Activated naive CD4-positive, alpha-beta T cell treated with anti-CD3 and anti-CD28 coated beads, Interleukin-2, amount 50 U/mL, for 24 hours (primary cell): ENCODE measurements around the gene CUL4A.
"Not testable (repeated sequence)": the region's sequence is repeated elsewhere in the genome, so short reads cannot be mapped to it uniquely, and the experiment has no call there.

Experiments
- H3K27ac Mint-ChIP-seq: one replicate; pipeline ENCODE4 v1.8.0; 2021; ENCODE audit warnings: mild to moderate bottlenecking, mixed read lengths
- H3K27me3 Mint-ChIP-seq: one replicate; pipeline ENCODE4 v1.8.0; 2021; ENCODE audit warnings: mixed read lengths
- H3K36me3 Mint-ChIP-seq: one replicate; pipeline ENCODE4 v1.8.0; 2021; ENCODE audit warnings: mixed read lengths
- H3K4me1 Mint-ChIP-seq: one replicate; pipeline ENCODE4 v1.8.0; 2021; ENCODE audit warnings: mixed read lengths
- H3K4me3 Mint-ChIP-seq: one replicate; pipeline ENCODE4 v1.8.0; 2021; ENCODE audit warnings: mild to moderate bottlenecking, mixed read lengths
- H3K9me3 Mint-ChIP-seq: one replicate; pipeline ENCODE4 v1.8.0; 2021; ENCODE audit warnings: mixed read lengths

CUL4A gene

GRCh38 chr13:113209336-113209758 lies at the start of gene CUL4A:
Gene CUL4A, plus strand, starts transcription at chr13:113209613. Its CDS starts 15 bp downstream, at chr13:113209628.
- Mint-ChIP-seq H3K9me3 (no peaks in the 10 kb centered on the region), H3K36me3 (peaks cover 22% of the 10 kb centered on the region), H3K27me3 (no peaks in the 10 kb centered on the region), H3K4me1 (peaks cover 53% of the 10 kb centered on the region), H3K27ac (peak within 1 kb of the TSS; percentile 91), H3K4me3 (peak within 1 kb of the TSS; percentile 94)

- Mint-ChIP-seq H3K27ac (peak overlapping the region; percentile 51), H3K9me3 (no peaks in the 10 kb centered on the region), H3K36me3 (no peaks in the 10 kb centered on the region), H3K4me3 (no peak overlapping the region), H3K27me3 (no peaks in the 10 kb centered on the region), H3K4me1 (peaks cover 27% of the 10 kb centered on the region)
These were observed 49.7 kb upstream of the CUL4A start for GRCh38 chr13:113159701-113160100.

- Mint-ChIP-seq H3K36me3 (no peaks in the 10 kb centered on the region), H3K4me3 (peak overlapping the region; percentile 68), H3K9me3 (no peaks in the 10 kb centered on the region), H3K4me1 (peaks cover 32% of the 10 kb centered on the region), H3K27ac (peak overlapping the region; percentile 72), H3K27me3 (no peaks in the 10 kb centered on the region)
These were observed 48.4 kb upstream of the CUL4A start for GRCh38 chr13:113160983-113161382.

GRCh38 chr13:113161433-113161832 lies 48.0 kb upstream of the CUL4A start:
- Mint-ChIP-seq H3K4me3 (peak overlapping the region; percentile 68), H3K27me3 (no peaks in the 10 kb centered on the region), H3K9me3 (no peaks in the 10 kb centered on the region), H3K4me1 (peaks cover 36% of the 10 kb centered on the region), H3K36me3 (no peaks in the 10 kb centered on the region), H3K27ac (peak overlapping the region; percentile 72)

GRCh38 chr13:113161975-113162374 lies 47.4 kb upstream of the CUL4A start:
- not testable (repeated sequence) for H3K27ac Mint-ChIP-seq, H3K27me3 Mint-ChIP-seq, H3K36me3 Mint-ChIP-seq, H3K9me3 Mint-ChIP-seq, H3K4me3 Mint-ChIP-seq
- H3K4me1 Mint-ChIP-seq = peaks cover 39% of the 10 kb centered on the region

GRCh38 chr13:113162783-113163685 lies 46.4 kb upstream of the CUL4A start:
- no peak overlapping the region for H3K4me3 Mint-ChIP-seq
- H3K4me1 Mint-ChIP-seq = peaks cover 39% of the 10 kb centered on the region
- H3K36me3 Mint-ChIP-seq = peaks cover 9% of the 10 kb centered on the region
- no peaks in the 10 kb centered on the region for H3K27me3 Mint-ChIP-seq
- H3K9me3 Mint-ChIP-seq = no peaks in the 10 kb centered on the region
- peak overlapping the region; percentile 66 for H3K27ac Mint-ChIP-seq

- Mint-ChIP-seq H3K27me3 (no peaks in the 10 kb centered on the region), H3K4me3 (no peak overlapping the region), H3K4me1 (peaks cover 39% of the 10 kb centered on the region), H3K9me3 (no peaks in the 10 kb centered on the region), H3K27ac (no peak overlapping the region), H3K36me3 (peaks cover 16% of the 10 kb centered on the region)
These were observed 44.9 kb upstream of the CUL4A start for GRCh38 chr13:113164492-113164891.

GRCh38 chr13:113166266-113166665 lies 43.1 kb upstream of the CUL4A start:
- Mint-ChIP-seq H3K27me3 (no peaks in the 10 kb centered on the region), H3K9me3 (no peaks in the 10 kb centered on the region), H3K27ac (peak overlapping the region; percentile 69), H3K4me3 (no peak overlapping the region), H3K4me1 (peaks cover 29% of the 10 kb centered on the region), H3K36me3 (peaks cover 19% of the 10 kb centered on the region)

- Mint-ChIP-seq H3K27me3 (no peaks in the 10 kb centered on the region), H3K4me1 (peaks cover 26% of the 10 kb centered on the region), H3K9me3 (no peaks in the 10 kb centered on the region), H3K4me3 (no peak overlapping the region), H3K27ac (no peak overlapping the region), H3K36me3 (peaks cover 19% of the 10 kb centered on the region)
These were observed 42.7 kb upstream of the CUL4A start for GRCh38 chr13:113166681-113167080.

GRCh38 chr13:113167155-113167554 lies 42.3 kb upstream of the CUL4A start:
- peaks cover 19% of the 10 kb centered on the region for H3K36me3 Mint-ChIP-seq
- H3K4me3 Mint-ChIP-seq = no peak overlapping the region
- H3K27ac Mint-ChIP-seq = no peak overlapping the region
- H3K4me1 Mint-ChIP-seq = peaks cover 26% of the 10 kb centered on the region
- H3K9me3 Mint-ChIP-seq = no peaks in the 10 kb centered on the region
- no peaks in the 10 kb centered on the region for H3K27me3 Mint-ChIP-seq

- Mint-ChIP-seq H3K4me1 (peaks cover 26% of the 10 kb centered on the region), H3K27me3 (no peaks in the 10 kb centered on the region), H3K27ac (peak overlapping the region; percentile 53)
These were observed 41.8 kb upstream of the CUL4A start for GRCh38 chr13:113167575-113167974.

GRCh38 chr13:113168211-113168610 lies 41.2 kb upstream of the CUL4A start:
- Mint-ChIP-seq H3K27me3 (no peaks in the 10 kb centered on the region), H3K4me1 (peaks cover 28% of the 10 kb centered on the region), H3K9me3 (no peaks in the 10 kb centered on the region), H3K4me3 (no peak overlapping the region), H3K27ac (peak overlapping the region; percentile 53), H3K36me3 (peaks cover 19% of the 10 kb centered on the region)

More at GRCh38 chr13:113167575-113167974, 41.8 kb upstream of the CUL4A start:
- no peaks in the 10 kb centered on the region for H3K9me3 Mint-ChIP-seq
- H3K4me3 Mint-ChIP-seq = no peak overlapping the region
- peaks cover 19% of the 10 kb centered on the region for H3K36me3 Mint-ChIP-seq

- Mint-ChIP-seq H3K4me3 (no peak overlapping the region), H3K36me3 (peaks cover 21% of the 10 kb centered on the region), H3K4me1 (peaks cover 24% of the 10 kb centered on the region), H3K9me3 (no peaks in the 10 kb centered on the region), H3K27me3 (no peaks in the 10 kb centered on the region), H3K27ac (no peak overlapping the region)
These were observed 39.8 kb upstream of the CUL4A start for GRCh38 chr13:113169277-113170272.

- Mint-ChIP-seq H3K27ac (no peak overlapping the region), H3K27me3 (no peaks in the 10 kb centered on the region), H3K9me3 (no peaks in the 10 kb centered on the region), H3K4me3 (peak overlapping the region; percentile 19), H3K36me3 (peaks cover 26% of the 10 kb centered on the region), H3K4me1 (peaks cover 25% of the 10 kb centered on the region)
These were observed 38.9 kb upstream of the CUL4A start for GRCh38 chr13:113170511-113170910.

GRCh38 chr13:113171250-113172125 lies 37.9 kb upstream of the CUL4A start:
- H3K36me3 Mint-ChIP-seq = peaks cover 28% of the 10 kb centered on the region
- no peak overlapping the region for H3K4me3 Mint-ChIP-seq
- H3K27ac Mint-ChIP-seq = no peak overlapping the region

More at GRCh38 chr13:113171250-113172125, 37.9 kb upstream of the CUL4A start:
- Mint-ChIP-seq H3K9me3 (peaks cover 5% of the 10 kb centered on the region), H3K4me1 (peaks cover 26% of the 10 kb centered on the region), H3K27me3 (no peaks in the 10 kb centered on the region)
